SKM-1 treated with dmso at 0.1 percent for 144 hours (cell line): Measurements from ENCODE around the gene MYT1.

Experiments used
- DNase-seq: peaks from one replicate; lab custom pipeline; 2025; ENCODE audit not compliant: unreplicated experiment; lab: John Stamatoyannopoulos, UW

MYT1 gene

GRCh38 chr20:64139199-64140060, 24.8 kb upstream of the MYT1 start:
- no peak for DNase-seq

- no peak for DNase-seq
Observed at GRCh38 chr20:64140061-64140931, 24.0 kb upstream of the MYT1 start.

- DNase-seq = no peak
Observed at GRCh38 chr20:64140956-64141355, 23.3 kb upstream of the MYT1 start.

GRCh38 chr20:64142590-64142989, 21.7 kb upstream of the MYT1 start:
- DNase-seq = no peak

- DNase-seq = no peak
Observed at GRCh38 chr20:64143018-64143801, 21.0 kb upstream of the MYT1 start.

- no peak for DNase-seq
Observed at GRCh38 chr20:64144144-64144912, 19.9 kb upstream of the MYT1 start.

GRCh38 chr20:64145458-64146300, 18.6 kb upstream of the MYT1 start:
- DNase-seq = no peak

GRCh38 chr20:64146301-64146935, 17.8 kb upstream of the MYT1 start:
- DNase-seq = no peak

GRCh38 chr20:64146936-64147477, 17.2 kb upstream of the MYT1 start:
- no peak for DNase-seq

GRCh38 chr20:64148581-64148980, 15.7 kb upstream of the MYT1 start:
- DNase-seq = no peak

- no peak for DNase-seq
Observed at GRCh38 chr20:64149141-64149540, 15.1 kb upstream of the MYT1 start.

GRCh38 chr20:64149809-64150560, 14.3 kb upstream of the MYT1 start:
- DNase-seq = no peak

GRCh38 chr20:64150756-64151632, 13.3 kb upstream of the MYT1 start:
- no peak for DNase-seq

GRCh38 chr20:64151633-64152530, 12.4 kb upstream of the MYT1 start:
- DNase-seq = no peak

GRCh38 chr20:64152906-64153305, 11.3 kb upstream of the MYT1 start:
- no peak for DNase-seq

GRCh38 chr20:64153410-64153809, 10.8 kb upstream of the MYT1 start:
- no peak for DNase-seq
